HepG2 (cell line): ENCODE results near the gene DBN1. TPM values are rescaled to one million over a fixed set of nuclear protein-coding genes. Genes with fewer than 3 reads are reported as not detected.

Source experiments
- ARID2 ChIP-seq: sonication (generic); formaldehyde crosslinking; IDR thresholded peaks from 2 replicates; pipeline ENCODE4 v1.8.1; 2022; ENCODE audit warnings: mild to moderate bottlenecking, missing genetic modification reagents, borderline replicate concordance
- ATF4 ChIP-seq, 2 experiments: fragments of 450-650 bp in 1 of 2; sonication (generic) in 1 of 2; formaldehyde crosslinking; IDR thresholded peaks; 2 replicates each; pipeline versions ENCODE4 v1.5.0 to v1.8.0; 2020 to 2022; ENCODE audit warnings: mild to moderate bottlenecking in 1 of 2, missing genetic modification reagents in 1 of 2
- ATF6 ChIP-seq: sonication (generic); formaldehyde crosslinking; conservative IDR thresholded peaks from 2 replicates; pipeline ENCODE4 v1.4.0; 2020; ENCODE audit warnings: missing genetic modification reagents
- CREBL2 ChIP-seq: sonication (generic); formaldehyde crosslinking; IDR thresholded peaks from 2 replicates; pipeline ENCODE4 v1.8.1; 2023; ENCODE audit warnings: missing genetic modification reagents, mild to moderate bottlenecking, borderline replicate concordance
- ELK4 ChIP-seq: sonication (generic); formaldehyde crosslinking; IDR thresholded peaks from 2 replicates; pipeline ENCODE4 v1.9.0; 2021; ENCODE audit warnings: missing genetic modification reagents, borderline replicate concordance
- GATAD2A ChIP-seq: IDR thresholded peaks from 2 replicates; pipeline ENCODE4 v1.6.1; 2016
- MAX ChIP-seq: IDR thresholded peaks from 2 replicates; pipeline ENCODE4 v1.6.1; 2012; ENCODE audit warnings: inconsistent platforms
- NFE2 ChIP-seq: sonication (generic); formaldehyde crosslinking; IDR thresholded peaks from 2 replicates; pipeline ENCODE4 v1.4.0; 2020; ENCODE audit warnings: missing genetic modification reagents
- POLR2AphosphoS2 ChIP-seq: IDR thresholded peaks from 2 replicates; pipeline ENCODE4 v1.6.1; 2011; ENCODE audit warnings: low read depth, low read length, improper control_type of control experiment
- PRDM10 ChIP-seq: sonication (generic); formaldehyde crosslinking; IDR thresholded peaks from 2 replicates; pipeline ENCODE4 v1.4.0; 2020; ENCODE audit warnings: low read depth, missing genetic modification reagents
- PTBP1 ChIP-seq: fragments of 200-400 bp; formaldehyde crosslinking; IDR thresholded peaks from 2 replicates; pipeline ENCODE4 v1.6.1; 2018; ENCODE audit warnings: low read length, low read depth; ENCODE audit not compliant: poor library complexity, severe bottlenecking
- RAD21 ChIP-seq: fragments of 450-650 bp; formaldehyde crosslinking; IDR thresholded peaks from 2 replicates; pipeline ENCODE4 v1.5.0; 2020; ENCODE audit warnings: mild to moderate bottlenecking
- SATB2 ChIP-seq: sonication (generic); formaldehyde crosslinking; IDR thresholded peaks from 2 replicates; pipeline ENCODE4 v1.5.0; 2020; ENCODE audit warnings: missing genetic modification reagents
- TFDP2 ChIP-seq: sonication (generic); formaldehyde crosslinking; IDR thresholded peaks from 2 replicates; pipeline ENCODE4 v1.4.0; 2020; ENCODE audit warnings: missing genetic modification reagents
- ZBTB42 ChIP-seq: sonication (generic); formaldehyde crosslinking; IDR thresholded peaks from 2 replicates; pipeline ENCODE4 v1.5.0; 2020; ENCODE audit warnings: mild to moderate bottlenecking, missing genetic modification reagents
- ZMYM4 ChIP-seq: sonication (generic); formaldehyde crosslinking; IDR thresholded peaks from 2 replicates; pipeline ENCODE4 v1.8.1; 2023; ENCODE audit warnings: mild to moderate bottlenecking, missing genetic modification reagents
- ZNF484 ChIP-seq: sonication (generic); formaldehyde crosslinking; IDR thresholded peaks from 2 replicates; pipeline ENCODE4 v1.5.1; 2020; ENCODE audit warnings: mild to moderate bottlenecking, low read depth, missing genetic modification reagents, borderline replicate concordance
- ZNF543 ChIP-seq: sonication (generic); formaldehyde crosslinking; IDR thresholded peaks from 2 replicates; pipeline ENCODE4 v1.4.0; 2020; ENCODE audit warnings: mild to moderate bottlenecking, missing genetic modification reagents
- ZNF790 ChIP-seq: sonication (generic); formaldehyde crosslinking; IDR thresholded peaks from 2 replicates; pipeline ENCODE4 v1.8.0; 2022; ENCODE audit warnings: missing genetic modification reagents, mild to moderate bottlenecking, borderline replicate concordance
- polyA plus RNA-seq, 8 experiments: library from polyadenylated mRNA; depleted of rRNA in 3 of 8; stranded (reverse) in 7 of 8; unstranded in 1 of 8; fragments of >200 nt; fragmentation: Illumina TruSeq in 4 of 8; extraction: Trizol in 4 of 8; gene quantifications; 2 replicates each; pipeline versions ENCODE4 v1.2.1 to v1.2.3, GENCODE V29; 2011 to 2016; ENCODE audit warnings: low read depth in 4 of 8, missing spikeins in 1 of 8, mixed read lengths in 1 of 8; ENCODE audit not compliant: insufficient read depth in 1 of 8
- total RNA-seq, 5 experiments: library from RNA; depleted of rRNA; stranded (reverse); fragments of >200 nt; fragmentation: Illumina TruSeq; extraction: Trizol; gene quantifications; 2 replicates each; pipeline ENCODE4 v1.2.3, GENCODE V29; 2016; ENCODE audit warnings: low read depth in 1 of 5

The DBN1 gene
- total and polyA plus RNA-seq, 2 of the 13 experiments (the other 11 are each of a cell fraction or from before 2014, with no cell fraction given): 27.0 to 37.3 TPM

GRCh38 chr5:177455036-177455660 lies 18.3 kb downstream of the DBN1 start (continued):
- TF ChIP-seq ATF4 (CRISPR knock-in tag; IDR thresholded peaks at IDR 0.05) (peak in 1 of 2 experiments; percentile 57; a peak in 2 of 4 replicates), SATB2 (no peak), ATF6 (CRISPR knock-in tag) (no peak), PRDM10 (CRISPR knock-in tag) (no peak), ZNF484 (CRISPR knock-in tag) (no peak), POLR2AphosphoS2 (no peak), ELK4 (peak; percentile 95; the same call in 1 of the 2 replicates), TFDP2 (CRISPR knock-in tag) (peak; percentile 89), PTBP1 (no peak), ARID2 (CRISPR knock-in tag) (peak; percentile 88; the same call in 1 of the 2 replicates), RAD21 (CRISPR knock-in tag) (peak; percentile 66), ZNF790 (peak; percentile 79; the same call in 1 of the 2 replicates), ZNF543 (CRISPR knock-in tag) (0 out of 2 replicates have a peak, but pooled peaks have one; percentile 36), ZMYM4 (CRISPR knock-in tag) (peak; percentile 76), GATAD2A (peak; percentile 39; the same call in 1 of the 2 replicates), ZBTB42 (CRISPR knock-in tag) (0 out of 2 replicates have a peak, but pooled peaks have one; percentile 63), NFE2 (CRISPR knock-in tag) (no peak), CREBL2 (CRISPR knock-in tag) (0 out of 2 replicates have a peak, but pooled peaks have one; percentile 9), MAX (peak; percentile 91)
